ENCODE measurements around the gene CCDC9B. TPM values are rescaled to one million over a fixed set of nuclear protein-coding genes. Genes with fewer than 3 reads are reported as not detected.

The CCDC9B gene
- polyA plus RNA-seq, 2 of the 4 experiments (the other 2 are of a cell fraction), result 1.9 to 23.4 TPM

DNA sequence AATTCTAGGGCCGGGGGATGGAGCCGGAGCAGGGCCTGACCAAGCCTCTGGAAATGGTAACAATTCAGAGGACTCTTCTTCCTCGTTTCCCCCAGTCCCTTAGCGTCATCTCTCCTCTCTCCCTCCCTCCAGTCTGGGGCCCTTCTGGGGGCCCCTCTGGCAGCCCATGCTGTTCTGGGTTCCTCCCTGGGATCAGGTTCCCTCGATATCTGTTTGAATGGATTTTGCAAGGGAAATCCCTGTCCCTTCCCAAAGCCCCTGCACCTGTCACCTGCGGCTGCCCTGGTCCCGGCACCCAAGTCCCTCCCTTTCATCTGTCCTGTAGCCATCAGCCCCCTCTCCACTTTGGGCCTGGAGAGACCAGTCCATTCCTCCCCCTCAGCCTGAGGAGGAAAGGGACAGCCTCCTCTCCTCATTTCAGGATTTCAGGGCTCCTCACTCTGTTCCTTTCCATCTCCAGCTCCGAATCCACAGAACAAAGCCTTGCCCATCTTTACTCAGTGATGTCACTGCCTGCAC lies 31.3 kb downstream of the CCDC9B start:
- H3K4me1 ChIP-seq, result peaks cover 6% of the 10 kb centered on the region; the same call in 1 of the 3 replicates

DNA sequence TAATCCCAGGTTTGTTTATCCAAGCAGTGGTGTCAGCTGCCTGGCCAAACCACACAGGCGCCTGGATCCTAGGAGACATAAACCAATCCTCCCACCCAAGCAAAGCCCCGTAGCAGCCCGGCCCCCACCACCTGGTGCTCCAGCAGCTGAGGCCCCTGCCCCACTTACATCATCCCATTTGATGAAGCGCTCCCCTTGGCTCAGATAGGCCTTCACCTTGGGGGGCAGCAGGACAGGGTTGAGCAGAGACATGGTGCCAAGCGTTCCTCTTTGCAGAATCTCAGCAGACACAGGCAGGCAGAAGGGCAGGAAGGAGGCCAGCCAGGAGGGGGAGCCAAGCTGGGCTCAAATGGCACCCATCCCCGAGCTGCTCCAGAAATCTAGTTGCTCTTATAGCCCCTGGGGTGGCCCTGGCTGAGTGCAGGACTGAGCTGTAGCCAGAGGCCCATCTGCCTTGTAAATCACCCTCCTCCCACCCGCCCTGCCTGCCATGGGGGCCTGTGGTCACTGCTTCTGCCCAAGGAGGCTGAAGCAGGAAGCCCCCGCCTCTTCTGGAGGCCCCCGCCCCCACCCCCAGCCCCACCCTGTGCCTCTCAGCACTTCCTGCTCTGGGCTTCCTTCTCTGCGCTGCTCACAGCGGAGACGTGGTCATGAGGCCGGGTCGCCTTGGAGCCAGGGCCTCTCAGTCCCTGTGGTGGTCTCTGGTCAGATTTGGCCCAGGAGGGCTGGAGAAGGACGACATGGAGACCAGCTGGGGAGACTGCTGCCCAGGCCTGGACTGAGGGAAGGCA lies 33.1 kb downstream of the CCDC9B start, which contains the start of gene PLCB2:
Gene PLCB2 (minus strand): TSS at position 515 of the 791 bp plus-strand sequence. CDS start 263 bp downstream, at position 252.
- Histone ChIP-seq H3K27ac (no peak within 1 kb of the TSS), H3K4me3 (no peak within 1 kb of the TSS), H3K4me2 (no peak within 1 kb of the TSS), H3K4me1 (no peaks in the 10 kb centered on the region), H3K9me3 (no peaks in the 10 kb centered on the region)
- POLR2A ChIA-PET, result no interaction called here
- 78% methylated on average over 5 of the region's 15 CpGs for WGBS (ENCODE audit: missing lambda C conversion rate)
- DNase-seq (ENCODE audit: low read depth in 1 of 2, low spot score in 1 of 2) (peak in 1 of 2 experiments; percentile 23), FAIRE-seq (no peak), ATAC-seq (peak; percentile 42 to 70; a peak in 4 of 6 replicates)
- CTCF ChIA-PET, result interaction anchor here (0.7 to 18.2 kb wide), 9 partner anchors 9 to 115 kb away, joined by 4 to 203 read pairs (median 9); no protein-coding TSS in a partner anchor
- TF ChIP-seq, protein P1, sequence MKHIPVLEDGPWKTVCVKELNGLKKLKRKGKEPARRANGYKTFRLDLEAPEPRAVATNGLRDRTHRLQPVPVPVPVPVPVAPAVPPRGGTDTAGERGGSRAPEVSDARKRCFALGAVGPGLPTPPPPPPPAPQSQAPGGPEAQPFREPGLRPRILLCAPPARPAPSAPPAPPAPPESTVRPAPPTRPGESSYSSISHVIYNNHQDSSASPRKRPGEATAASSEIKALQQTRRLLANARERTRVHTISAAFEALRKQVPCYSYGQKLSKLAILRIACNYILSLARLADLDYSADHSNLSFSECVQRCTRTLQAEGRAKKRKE (CRISPR knock-in tag; IDR thresholded peaks at IDR 0.05; ENCODE audit: low read depth), result no peak
- TF ChIP-seq BHLHE40 (IDR thresholded peaks at IDR 0.05; ENCODE audit: low read depth, low read length) (no peak), JUN (IDR thresholded peaks at IDR 0.05) (no peak), ZFP36 (IDR thresholded peaks at IDR 0.05; ENCODE audit: borderline replicate concordance, partially characterized antibody) (no peak), TP53 (CRISPR knock-in tag; IDR thresholded peaks at IDR 0.05) (no peak), EP300 (IDR thresholded peaks at IDR 0.05) (no peak), RARB (CRISPR knock-in tag; IDR thresholded peaks at IDR 0.05) (no peak)
- TF ChIP-seq, protein P2, sequence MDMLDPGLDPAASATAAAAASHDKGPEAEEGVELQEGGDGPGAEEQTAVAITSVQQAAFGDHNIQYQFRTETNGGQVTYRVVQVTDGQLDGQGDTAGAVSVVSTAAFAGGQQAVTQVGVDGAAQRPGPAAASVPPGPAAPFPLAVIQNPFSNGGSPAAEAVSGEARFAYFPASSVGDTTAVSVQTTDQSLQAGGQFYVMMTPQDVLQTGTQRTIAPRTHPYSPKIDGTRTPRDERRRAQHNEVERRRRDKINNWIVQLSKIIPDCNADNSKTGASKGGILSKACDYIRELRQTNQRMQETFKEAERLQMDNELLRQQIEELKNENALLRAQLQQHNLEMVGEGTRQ (IDR thresholded peaks at IDR 0.05), result no peak

More for the DNA sequence above, 31.3 kb downstream of the CCDC9B start:
- POLR2A ChIA-PET, result no interaction called here
- Histone ChIP-seq H3K4me3 (no peak overlapping the region), H3K27ac (no peak overlapping the region), H3K9me3 (no peaks in the 10 kb centered on the region), H3K4me2 (no peak overlapping the region)
- DNase-seq (ENCODE audit: low read depth in 1 of 2, low spot score in 1 of 2) (no peak), FAIRE-seq (no peak), ATAC-seq (no peak)
- TF ChIP-seq HOXB5 (CRISPR knock-in tag; IDR thresholded peaks at IDR 0.05), result no peak
- TF ChIP-seq CHD2 (IDR thresholded peaks at IDR 0.05; ENCODE audit: low read length, partially characterized antibody), result no peak
- TF ChIP-seq CBX8 (IDR thresholded peaks at IDR 0.05), result no peak
- TF ChIP-seq REST (IDR thresholded peaks at IDR 0.05), result no peak
- TF ChIP-seq CHD4 (IDR thresholded peaks at IDR 0.05; ENCODE audit: borderline replicate concordance), result no peak
- no peak for TF ChIP-seq GATA3 (IDR thresholded peaks at IDR 0.05; ENCODE audit: borderline replicate concordance)
- CTCF ChIA-PET, result interaction anchor here (0.5 to 18.2 kb wide), 17 partner anchors 8 to 621 kb away, joined by 3 to 203 read pairs (median 4); partner anchors contain the start of genes ANKRD63, CCDC9B and INAFM2
- 77% methylated on average over 8 of the region's 8 CpGs for WGBS (ENCODE audit: missing lambda C conversion rate)

DNA sequence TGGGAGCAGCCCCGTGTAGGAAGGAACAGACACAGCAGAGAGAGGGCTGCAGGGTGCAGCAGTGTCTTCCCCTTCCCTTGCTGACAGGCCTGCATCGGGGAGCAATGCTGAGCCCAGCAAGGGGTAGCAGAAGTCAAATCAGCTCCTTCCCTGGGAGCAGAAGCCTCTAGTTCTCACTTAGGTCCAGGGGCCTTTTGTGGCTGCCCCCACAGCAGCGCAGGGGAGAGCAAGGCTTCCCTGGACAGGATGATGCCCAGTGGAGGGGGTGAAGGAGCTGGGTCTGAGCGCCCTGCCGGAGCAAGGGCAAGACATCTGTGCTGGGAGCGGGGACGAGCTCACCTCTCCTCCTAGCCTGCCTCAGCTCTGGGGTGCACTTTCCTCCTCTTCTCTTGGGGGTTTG lies 33.8 kb downstream of the CCDC9B start:
- no peaks in the 10 kb centered on the region for H3K9me3 ChIP-seq
- no peak for DNase-seq (ENCODE audit: low read depth in 1 of 2, low spot score in 1 of 2)
- no peak overlapping the region for H3K4me3 ChIP-seq
- 0% methylated on average over 1 of the region's 7 CpGs for WGBS (ENCODE audit: missing lambda C conversion rate)
- H3K4me1 ChIP-seq, result no peaks in the 10 kb centered on the region
- no peak overlapping the region for H3K27ac ChIP-seq
- ChIA-PET CTCF (interaction anchor here (1.3 to 18.2 kb wide), 6 partner anchors 13 to 115 kb away, joined by 5 to 203 read pairs (median 16); no protein-coding TSS in a partner anchor), POLR2A (no interaction called here)
- no peak overlapping the region for H3K4me2 ChIP-seq
- no peak for ATAC-seq
- TF ChIP-seq, protein P3, sequence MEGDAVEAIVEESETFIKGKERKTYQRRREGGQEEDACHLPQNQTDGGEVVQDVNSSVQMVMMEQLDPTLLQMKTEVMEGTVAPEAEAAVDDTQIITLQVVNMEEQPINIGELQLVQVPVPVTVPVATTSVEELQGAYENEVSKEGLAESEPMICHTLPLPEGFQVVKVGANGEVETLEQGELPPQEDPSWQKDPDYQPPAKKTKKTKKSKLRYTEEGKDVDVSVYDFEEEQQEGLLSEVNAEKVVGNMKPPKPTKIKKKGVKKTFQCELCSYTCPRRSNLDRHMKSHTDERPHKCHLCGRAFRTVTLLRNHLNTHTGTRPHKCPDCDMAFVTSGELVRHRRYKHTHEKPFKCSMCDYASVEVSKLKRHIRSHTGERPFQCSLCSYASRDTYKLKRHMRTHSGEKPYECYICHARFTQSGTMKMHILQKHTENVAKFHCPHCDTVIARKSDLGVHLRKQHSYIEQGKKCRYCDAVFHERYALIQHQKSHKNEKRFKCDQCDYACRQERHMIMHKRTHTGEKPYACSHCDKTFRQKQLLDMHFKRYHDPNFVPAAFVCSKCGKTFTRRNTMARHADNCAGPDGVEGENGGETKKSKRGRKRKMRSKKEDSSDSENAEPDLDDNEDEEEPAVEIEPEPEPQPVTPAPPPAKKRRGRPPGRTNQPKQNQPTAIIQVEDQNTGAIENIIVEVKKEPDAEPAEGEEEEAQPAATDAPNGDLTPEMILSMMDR (IDR thresholded peaks at IDR 0.05), result no peak
- no peak for TF ChIP-seq HEYL (CRISPR knock-in tag; IDR thresholded peaks at IDR 0.05)
- no peak for TF ChIP-seq EHMT2 (IDR thresholded peaks at IDR 0.05; ENCODE audit: low read depth)
- no peak for FAIRE-seq
